A204.1 (cell line): Measurements from ENCODE around the gene TK1.

Source experiments
- FAIRE-seq: peaks from 2 replicates; lab custom pipeline; 2012; peaks lifted over from hg19 to GRCh38; lab: Jason Lieb, UNC

TK1 gene

GRCh38 chr17:78133179-78133951, 53.5 kb downstream of the TK1 start:
- FAIRE-seq, result no peak

- no peak for FAIRE-seq
These were observed 54.1 kb downstream of the TK1 start for GRCh38 chr17:78132767-78133178.

GRCh38 chr17:78132084-78132676, 54.7 kb downstream of the TK1 start:
- no peak for FAIRE-seq

GRCh38 chr17:78131172-78132083, 55.4 kb downstream of the TK1 start:
- FAIRE-seq, result no peak

- FAIRE-seq, result no peak
These were observed 56.3 kb downstream of the TK1 start, which contains the start of gene TMC8 for GRCh38 chr17:78130437-78131101. TSS of gene TMC8 (plus strand) at chr17:78130771. CDS start at chr17:78131589, 818 bp downstream.

- no peak for FAIRE-seq
These were observed 56.8 kb downstream of the TK1 start for GRCh38 chr17:78130090-78130436.

- FAIRE-seq, result no peak
These were observed 57.3 kb downstream of the TK1 start for GRCh38 chr17:78129351-78130089.

- no peak for FAIRE-seq
These were observed 58.1 kb downstream of the TK1 start, which contains the start of gene TMC6 for GRCh38 chr17:78128551-78129350. TSS of gene TMC6 (minus strand) at chr17:78128755. CDS start at chr17:78126832, 1,923 bp downstream.

- FAIRE-seq, result no peak
These were observed 58.8 kb downstream of the TK1 start for GRCh38 chr17:78127888-78128550.

GRCh38 chr17:78127239-78127887, 59.5 kb downstream of the TK1 start:
- FAIRE-seq, result no peak

GRCh38 chr17:78126895-78127238, 60.0 kb downstream of the TK1 start:
- no peak for FAIRE-seq

- no peak for FAIRE-seq
These were observed 60.6 kb downstream of the TK1 start for GRCh38 chr17:78125976-78126894.

GRCh38 chr17:78125138-78125913, 61.5 kb downstream of the TK1 start:
- FAIRE-seq, result no peak

- no peak for FAIRE-seq
These were observed 62.1 kb downstream of the TK1 start for GRCh38 chr17:78124836-78125137.
